ENCODE results near the gene TUBGCP6.

DNA sequence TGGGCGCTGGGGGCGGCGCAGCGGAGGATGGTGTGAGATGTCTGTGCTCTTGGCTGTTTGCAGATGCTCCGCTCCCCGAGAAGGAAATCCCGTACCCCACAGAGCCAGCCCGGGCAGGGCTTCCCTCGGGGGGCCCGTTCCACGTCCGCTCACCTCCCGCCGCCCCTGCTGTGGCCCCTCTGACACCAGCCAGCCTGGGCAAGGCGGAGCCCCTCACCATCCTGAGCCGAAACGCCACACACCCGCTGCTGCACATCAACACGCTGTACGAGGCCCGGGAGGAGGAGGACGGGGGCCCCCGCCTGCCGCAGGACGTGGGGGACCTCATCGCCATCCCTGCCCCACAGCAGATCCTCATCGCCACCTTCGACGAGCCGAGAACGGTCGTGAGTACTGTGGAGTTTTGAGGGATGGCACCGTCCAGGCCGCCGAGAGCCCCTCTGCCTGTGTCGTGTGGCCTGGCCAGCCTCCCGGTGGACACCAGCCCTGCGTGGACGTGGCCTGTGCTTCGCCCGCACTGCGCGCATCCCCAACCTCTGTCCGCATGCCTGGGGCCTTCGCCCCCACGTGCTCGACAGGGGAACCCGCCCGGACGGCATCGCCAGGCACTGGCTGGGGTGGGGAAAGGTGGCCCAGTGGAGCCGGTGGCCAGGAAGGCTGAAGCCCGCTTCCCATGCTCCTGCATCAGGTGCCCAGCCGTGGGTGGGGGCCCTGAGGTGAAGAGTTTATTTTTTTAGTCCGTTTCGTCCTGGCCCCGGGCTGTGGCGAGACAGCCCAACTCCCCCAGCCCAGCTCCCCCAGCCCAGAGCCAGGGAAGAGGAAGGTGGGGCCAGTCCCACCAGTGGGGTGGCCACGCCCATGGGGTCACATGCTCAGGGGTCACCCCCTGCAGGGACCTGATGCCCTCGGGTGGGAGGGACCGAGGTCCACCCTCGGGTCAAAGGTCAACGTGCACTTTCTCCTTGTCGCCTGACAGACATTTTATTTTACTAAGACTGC is 65.7 kb downstream of the TUBGCP6 start:
- TF ChIP-seq, protein P1, sequence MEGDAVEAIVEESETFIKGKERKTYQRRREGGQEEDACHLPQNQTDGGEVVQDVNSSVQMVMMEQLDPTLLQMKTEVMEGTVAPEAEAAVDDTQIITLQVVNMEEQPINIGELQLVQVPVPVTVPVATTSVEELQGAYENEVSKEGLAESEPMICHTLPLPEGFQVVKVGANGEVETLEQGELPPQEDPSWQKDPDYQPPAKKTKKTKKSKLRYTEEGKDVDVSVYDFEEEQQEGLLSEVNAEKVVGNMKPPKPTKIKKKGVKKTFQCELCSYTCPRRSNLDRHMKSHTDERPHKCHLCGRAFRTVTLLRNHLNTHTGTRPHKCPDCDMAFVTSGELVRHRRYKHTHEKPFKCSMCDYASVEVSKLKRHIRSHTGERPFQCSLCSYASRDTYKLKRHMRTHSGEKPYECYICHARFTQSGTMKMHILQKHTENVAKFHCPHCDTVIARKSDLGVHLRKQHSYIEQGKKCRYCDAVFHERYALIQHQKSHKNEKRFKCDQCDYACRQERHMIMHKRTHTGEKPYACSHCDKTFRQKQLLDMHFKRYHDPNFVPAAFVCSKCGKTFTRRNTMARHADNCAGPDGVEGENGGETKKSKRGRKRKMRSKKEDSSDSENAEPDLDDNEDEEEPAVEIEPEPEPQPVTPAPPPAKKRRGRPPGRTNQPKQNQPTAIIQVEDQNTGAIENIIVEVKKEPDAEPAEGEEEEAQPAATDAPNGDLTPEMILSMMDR (IDR thresholded peaks at IDR 0.05): no peak
- no peak for TF ChIP-seq POLR2A (IDR thresholded peaks at IDR 0.05)

Measured in prostate gland (tissue), 2 donors.